ENCODE results near the gene SOX4. TPM values are rescaled to one million over a fixed set of nuclear protein-coding genes. Genes with fewer than 3 reads are reported as not detected.

Gene SOX4
- total RNA-seq, 1 donor from 2014 or later, result 221 TPM

- Mint-ChIP-seq H3K4me3 (no peak overlapping the region), H3K27ac (peak overlapping the region; percentile 98), H3K4me1 (peaks cover 27% of the 10 kb centered on the region), H3K27me3 (ENCODE audit: low read depth) (no peaks in the 10 kb centered on the region), H3K9me3 (no peaks in the 10 kb centered on the region), H3K36me3 (peaks cover 22% of the 10 kb centered on the region)
- no peak for TF ChIP-seq CTCF (IDR thresholded peaks at IDR 0.05; ENCODE audit: unreplicated experiment)
- peak in 1 of 2 experiments; percentile 55 for DNase-seq (ENCODE audit: low spot score in 2 of 2, unreplicated experiment in 2 of 2)
Measured at GRCh38 chr6:21594416-21595281, 1.1 kb downstream of the SOX4 start.

DNA sequence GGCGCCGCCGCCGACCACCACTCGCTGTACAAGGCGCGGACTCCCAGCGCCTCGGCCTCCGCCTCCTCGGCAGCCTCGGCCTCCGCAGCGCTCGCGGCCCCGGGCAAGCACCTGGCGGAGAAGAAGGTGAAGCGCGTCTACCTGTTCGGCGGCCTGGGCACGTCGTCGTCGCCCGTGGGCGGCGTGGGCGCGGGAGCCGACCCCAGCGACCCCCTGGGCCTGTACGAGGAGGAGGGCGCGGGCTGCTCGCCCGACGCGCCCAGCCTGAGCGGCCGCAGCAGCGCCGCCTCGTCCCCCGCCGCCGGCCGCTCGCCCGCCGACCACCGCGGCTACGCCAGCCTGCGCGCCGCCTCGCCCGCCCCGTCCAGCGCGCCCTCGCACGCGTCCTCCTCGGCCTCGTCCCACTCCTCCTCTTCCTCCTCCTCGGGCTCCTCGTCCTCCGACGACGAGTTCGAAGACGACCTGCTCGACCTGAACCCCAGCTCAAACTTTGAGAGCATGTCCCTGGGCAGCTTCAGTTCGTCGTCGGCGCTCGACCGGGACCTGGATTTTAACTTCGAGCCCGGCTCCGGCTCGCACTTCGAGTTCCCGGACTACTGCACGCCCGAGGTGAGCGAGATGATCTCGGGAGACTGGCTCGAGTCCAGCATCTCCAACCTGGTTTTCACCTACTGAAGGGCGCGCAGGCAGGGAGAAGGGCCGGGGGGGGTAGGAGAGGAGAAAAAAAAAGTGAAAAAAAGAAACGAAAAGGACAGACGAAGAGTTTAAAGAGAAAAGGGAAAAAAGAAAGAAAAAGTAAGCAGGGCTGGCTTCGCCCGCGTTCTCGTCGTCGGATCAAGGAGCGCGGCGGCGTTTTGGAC lies 2.0 kb downstream of the SOX4 start:
- Mint-ChIP-seq H3K4me3 (peak overlapping the region; percentile 98), H3K9me3 (no peaks in the 10 kb centered on the region), H3K4me1 (peaks cover 27% of the 10 kb centered on the region), H3K27ac (peak overlapping the region; percentile 98), H3K36me3 (peaks cover 28% of the 10 kb centered on the region), H3K27me3 (ENCODE audit: low read depth) (no peaks in the 10 kb centered on the region)
- TF ChIP-seq CTCF (IDR thresholded peaks at IDR 0.05; ENCODE audit: unreplicated experiment), result no peak
- no peak for DNase-seq (ENCODE audit: low spot score in 2 of 2, unreplicated experiment in 2 of 2)

DNA sequence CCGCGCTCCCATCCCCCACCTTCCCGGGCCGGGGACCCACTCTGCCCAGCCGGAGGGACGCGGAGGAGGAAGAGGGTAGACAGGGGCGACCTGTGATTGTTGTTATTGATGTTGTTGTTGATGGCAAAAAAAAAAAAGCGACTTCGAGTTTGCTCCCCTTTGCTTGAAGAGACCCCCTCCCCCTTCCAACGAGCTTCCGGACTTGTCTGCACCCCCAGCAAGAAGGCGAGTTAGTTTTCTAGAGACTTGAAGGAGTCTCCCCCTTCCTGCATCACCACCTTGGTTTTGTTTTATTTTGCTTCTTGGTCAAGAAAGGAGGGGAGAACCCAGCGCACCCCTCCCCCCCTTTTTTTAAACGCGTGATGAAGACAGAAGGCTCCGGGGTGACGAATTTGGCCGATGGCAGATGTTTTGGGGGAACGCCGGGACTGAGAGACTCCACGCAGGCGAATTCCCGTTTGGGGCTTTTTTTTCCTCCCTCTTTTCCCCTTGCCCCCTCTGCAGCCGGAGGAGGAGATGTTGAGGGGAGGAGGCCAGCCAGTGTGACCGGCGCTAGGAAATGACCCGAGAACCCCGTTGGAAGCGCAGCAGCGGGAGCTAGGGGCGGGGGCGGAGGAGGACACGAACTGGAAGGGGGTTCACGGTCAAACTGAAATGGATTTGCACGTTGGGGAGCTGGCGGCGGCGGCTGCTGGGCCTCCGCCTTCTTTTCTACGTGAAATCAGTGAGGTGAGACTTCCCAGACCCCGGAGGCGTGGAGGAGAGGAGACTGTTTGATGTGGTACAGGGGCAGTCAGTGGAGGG lies 2.8 kb downstream of the SOX4 start:
- no peak for TF ChIP-seq CTCF (IDR thresholded peaks at IDR 0.05; ENCODE audit: unreplicated experiment)
- H3K27ac Mint-ChIP-seq, result peak overlapping the region; percentile 98
- H3K4me3 Mint-ChIP-seq, result peak overlapping the region; percentile 98
- peaks cover 33% of the 10 kb centered on the region for H3K36me3 Mint-ChIP-seq
- H3K4me1 Mint-ChIP-seq, result peaks cover 27% of the 10 kb centered on the region
- H3K27me3 Mint-ChIP-seq (ENCODE audit: low read depth), result no peaks in the 10 kb centered on the region
- H3K9me3 Mint-ChIP-seq, result no peaks in the 10 kb centered on the region
- peak; percentile 27 to 56 for DNase-seq (ENCODE audit: low spot score in 2 of 2, unreplicated experiment in 2 of 2)

DNA sequence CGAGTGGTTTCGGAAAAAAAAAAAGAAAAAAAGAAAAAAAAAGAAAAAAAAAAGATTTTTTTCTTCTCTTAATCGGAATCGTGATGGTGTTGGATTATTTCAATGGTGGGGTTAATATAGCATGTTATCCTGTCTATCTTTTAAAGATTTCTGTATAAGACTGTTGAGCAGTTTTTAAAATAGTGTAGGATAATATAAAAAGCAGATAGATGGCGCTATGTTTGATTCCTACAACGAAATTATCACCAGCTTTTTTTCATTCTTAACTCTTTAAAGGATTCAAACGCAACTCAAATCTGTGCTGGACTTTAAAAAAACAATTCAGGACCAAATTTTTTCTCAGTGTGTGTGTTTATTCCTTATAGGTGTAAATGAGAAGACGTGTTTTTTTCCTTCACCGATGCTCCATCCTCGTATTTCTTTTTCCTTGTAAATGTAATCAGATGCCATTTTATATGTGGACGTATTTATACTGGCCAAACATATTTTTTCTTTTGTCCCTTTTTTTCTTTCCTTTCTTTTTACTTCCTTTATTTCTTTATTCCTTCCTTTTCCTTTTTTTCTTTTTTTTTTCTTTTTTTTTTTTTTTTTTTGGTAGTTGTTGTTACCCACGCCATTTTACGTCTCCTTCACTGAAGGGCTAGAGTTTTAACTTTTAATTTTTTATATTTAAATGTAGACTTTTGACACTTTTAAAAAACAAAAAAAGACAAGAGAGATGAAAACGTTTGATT lies 3.6 kb downstream of the SOX4 start:
- peak overlapping the region; percentile 98 for H3K27ac Mint-ChIP-seq
- H3K27me3 Mint-ChIP-seq (ENCODE audit: low read depth), result no peaks in the 10 kb centered on the region
- H3K4me3 Mint-ChIP-seq, result peak overlapping the region; percentile 98
- H3K36me3 Mint-ChIP-seq, result peaks cover 39% of the 10 kb centered on the region
- H3K9me3 Mint-ChIP-seq, result no peaks in the 10 kb centered on the region
- peaks cover 33% of the 10 kb centered on the region for H3K4me1 Mint-ChIP-seq
- peak; percentile 57 for TF ChIP-seq CTCF (IDR thresholded peaks at IDR 0.05; ENCODE audit: unreplicated experiment)
- DNase-seq (ENCODE audit: low spot score in 2 of 2, unreplicated experiment in 2 of 2), result no peak
